Gastroesophageal sphincter (tissue), 4 donors: ENCODE data around the gene TRIO. TPM values are rescaled to one million over a fixed set of nuclear protein-coding genes. Genes with fewer than 3 reads are reported as not detected.

Experiments used
- ATAC-seq: fragments of 150-250 bp; one replicate; pipeline ENCODE4 v1.9.1; 2016; ENCODE audit warnings: mild to moderate bottlenecking, moderate library complexity
- H3K27ac ChIP-seq, 4 donors: fragments of 200-600 bp; sonication (generic) in 3 of 4; 1 replicate in 3 of 4; 2 replicates in 1 of 4; pipeline ENCODE4 v1.5.1; 2016 to 2019
- H3K27me3 ChIP-seq: fragments of 200-600 bp; sonication (generic); one replicate; pipeline ENCODE4 v1.5.1; 2019
- H3K36me3 ChIP-seq, 2 donors: fragments of 200-600 bp; sonication (generic); one replicate each; pipeline ENCODE4 v1.5.1; 2019; ENCODE audit warnings: control low read depth in 1 of 2
- H3K4me1 ChIP-seq, 3 donors: fragments of 200-600 bp; sonication (generic); 1 replicate in 2 of 3; 2 replicates in 1 of 3; pipeline ENCODE4 v1.5.1; 2016 to 2019; ENCODE audit warnings: control low read depth in 2 of 3
- H3K4me3 ChIP-seq, 2 donors: fragments of 200-600 bp; sonication (generic); one replicate each; pipeline ENCODE4 v1.5.1; 2019; ENCODE audit warnings: mild to moderate bottlenecking in 1 of 2, moderate library complexity in 1 of 2
- H3K9me3 ChIP-seq, 3 donors: fragments of 200-600 bp; sonication (generic); one replicate each; pipeline ENCODE4 v1.5.1; 2017 to 2019; ENCODE audit warnings: control low read depth in 2 of 3
- EP300 ChIP-seq: sonication (generic); formaldehyde crosslinking; IDR thresholded peaks from one replicate; pipeline ENCODE4 v1.6.1; 2017; ENCODE audit warnings: antibody characterized with exemption, mild to moderate bottlenecking
- POLR2A ChIP-seq, 2 donors: fragments of 450-650 bp; IDR thresholded peaks; one replicate each; pipeline ENCODE4 v1.6.1; 2017; ENCODE audit warnings: antibody characterized with exemption in 2 of 2, mild to moderate bottlenecking in 2 of 2, moderate library complexity in 1 of 2
- POLR2AphosphoS5 ChIP-seq: sonication (generic); formaldehyde crosslinking; IDR thresholded peaks from one replicate; pipeline ENCODE4 v1.6.1; 2017; ENCODE audit warnings: antibody characterized with exemption
- WGBS, 2 donors: methylation state at CpG; one replicate each; pipeline ENCODE4 v1.1.5; 2018; ENCODE audit warnings: low coverage in 1 of 2; 5-methylcytosine and 5-hydroxymethylcytosine counted together
- total RNA-seq, 4 donors: library from RNA; depleted of rRNA; stranded (reverse); fragments of >200 nt; gene quantifications; one replicate each; pipeline ENCODE4 v1.1.0, GENCODE V29; 2016
- TF ChIP-seq, protein P1 (sequence below), 4 experiments: fragments of 200-600 bp in 2 of 4; fragments of 450-650 bp in 2 of 4; sonication (generic) in 1 of 4; IDR thresholded peaks; one replicate each; pipeline ENCODE4 v1.5.1; 2017 to 2019; ENCODE audit warnings: antibody characterized with exemption in 4 of 4, mild to moderate bottlenecking in 2 of 4, moderate library complexity in 2 of 4

TRIO gene
- total RNA-seq, 4 donors from 2014 or later = 69.2 to 257 (median 172) TPM

DNA sequence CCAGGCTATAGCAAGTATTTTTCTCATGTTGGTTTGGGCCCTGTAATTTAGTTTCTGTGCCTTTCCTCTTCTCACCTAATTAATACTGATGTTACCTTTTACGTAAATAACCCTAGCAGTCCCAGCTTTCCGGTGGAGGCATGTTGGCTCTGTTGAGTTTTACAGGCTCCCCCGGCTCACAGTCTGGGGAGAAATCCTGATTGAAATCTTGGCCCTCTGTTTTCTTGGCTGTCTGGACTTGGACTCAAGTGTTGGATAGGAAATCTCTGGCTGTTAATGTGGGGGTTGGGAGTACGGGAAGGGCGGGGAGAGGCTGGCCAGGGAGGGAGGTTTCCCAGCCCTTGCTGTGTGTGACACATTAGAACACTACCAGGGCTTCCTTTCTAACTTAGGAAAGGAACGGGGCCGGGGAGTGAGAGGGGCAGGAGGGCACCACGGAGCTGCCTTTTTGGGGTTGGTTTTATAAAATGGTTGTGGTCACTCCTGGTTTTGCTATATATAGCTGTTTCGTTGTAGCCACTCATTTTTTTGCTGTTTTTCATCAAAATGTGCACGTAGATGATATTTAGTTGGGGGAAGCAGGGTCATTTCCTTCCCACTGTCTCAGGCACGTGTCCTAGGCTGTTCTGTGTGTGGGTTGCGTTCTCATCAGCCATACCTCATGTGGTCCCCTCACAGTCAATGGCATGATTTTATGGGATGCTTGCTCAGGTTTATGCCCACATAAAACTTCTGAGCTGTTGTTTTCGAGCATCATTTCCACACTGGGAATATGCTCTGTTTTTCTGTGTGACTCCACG, 11.0 kb downstream of the TRIO start:
- Histone ChIP-seq H3K4me1 (peaks cover 35 to 99% (median 41%) of the 10 kb centered on the region in 3 donors), H3K27me3 (no peaks in the 10 kb centered on the region), H3K4me3 (peak overlapping the region in 1 of 2 donors; percentile 17), H3K36me3 (no peaks in the 10 kb centered on the region), H3K9me3 (no peaks in the 10 kb centered on the region), H3K27ac (peak overlapping the region; percentile 21 to 82 (median 76))
- WGBS, 2 donors = 13 to 16% methylated on average over 12 of the region's 14 CpGs
- peak; percentile 89 for ATAC-seq
- TF ChIP-seq POLR2AphosphoS5 (peak; percentile 91), EP300 (no peak)
- TF ChIP-seq, protein P1, sequence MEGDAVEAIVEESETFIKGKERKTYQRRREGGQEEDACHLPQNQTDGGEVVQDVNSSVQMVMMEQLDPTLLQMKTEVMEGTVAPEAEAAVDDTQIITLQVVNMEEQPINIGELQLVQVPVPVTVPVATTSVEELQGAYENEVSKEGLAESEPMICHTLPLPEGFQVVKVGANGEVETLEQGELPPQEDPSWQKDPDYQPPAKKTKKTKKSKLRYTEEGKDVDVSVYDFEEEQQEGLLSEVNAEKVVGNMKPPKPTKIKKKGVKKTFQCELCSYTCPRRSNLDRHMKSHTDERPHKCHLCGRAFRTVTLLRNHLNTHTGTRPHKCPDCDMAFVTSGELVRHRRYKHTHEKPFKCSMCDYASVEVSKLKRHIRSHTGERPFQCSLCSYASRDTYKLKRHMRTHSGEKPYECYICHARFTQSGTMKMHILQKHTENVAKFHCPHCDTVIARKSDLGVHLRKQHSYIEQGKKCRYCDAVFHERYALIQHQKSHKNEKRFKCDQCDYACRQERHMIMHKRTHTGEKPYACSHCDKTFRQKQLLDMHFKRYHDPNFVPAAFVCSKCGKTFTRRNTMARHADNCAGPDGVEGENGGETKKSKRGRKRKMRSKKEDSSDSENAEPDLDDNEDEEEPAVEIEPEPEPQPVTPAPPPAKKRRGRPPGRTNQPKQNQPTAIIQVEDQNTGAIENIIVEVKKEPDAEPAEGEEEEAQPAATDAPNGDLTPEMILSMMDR (IDR thresholded peaks at IDR 0.05) = no peak

DNA sequence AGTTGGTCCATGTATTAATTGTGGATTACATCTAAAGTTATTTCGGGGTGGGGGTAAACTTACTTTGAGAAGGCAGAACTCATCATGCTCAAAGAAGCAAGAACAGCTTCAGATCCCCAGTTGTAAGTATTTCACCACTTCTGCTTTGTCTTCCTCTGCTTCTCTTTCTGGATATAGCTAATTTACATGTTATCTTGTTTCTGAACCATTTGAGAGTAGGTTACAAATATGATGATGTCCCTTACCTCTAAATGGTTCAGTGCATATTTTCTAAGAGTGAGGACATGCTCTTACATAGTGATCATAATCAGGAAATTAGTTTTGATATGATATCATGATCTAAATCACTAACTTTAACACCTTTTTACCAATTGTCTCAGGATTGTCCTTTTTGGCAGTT, 11.9 kb downstream of the TRIO start:
- 58 to 100% methylated on average over 1 of the region's 1 CpG for WGBS, 2 donors
- no peaks in the 10 kb centered on the region for H3K36me3 ChIP-seq
- H3K4me1 ChIP-seq = peaks cover 29 to 99% (median 35%) of the 10 kb centered on the region in 3 donors
- no peaks in the 10 kb centered on the region for H3K9me3 ChIP-seq
- H3K27me3 ChIP-seq = no peaks in the 10 kb centered on the region
- H3K27ac ChIP-seq = peak overlapping the region; percentile 21 to 82 (median 76)
- no peak for ATAC-seq
- no peak overlapping the region for H3K4me3 ChIP-seq
- TF ChIP-seq, protein P1 (IDR thresholded peaks at IDR 0.05) = no peak
- TF ChIP-seq POLR2A (IDR thresholded peaks at IDR 0.05) (no peak), EP300 (no peak), POLR2AphosphoS5 (no peak)

DNA sequence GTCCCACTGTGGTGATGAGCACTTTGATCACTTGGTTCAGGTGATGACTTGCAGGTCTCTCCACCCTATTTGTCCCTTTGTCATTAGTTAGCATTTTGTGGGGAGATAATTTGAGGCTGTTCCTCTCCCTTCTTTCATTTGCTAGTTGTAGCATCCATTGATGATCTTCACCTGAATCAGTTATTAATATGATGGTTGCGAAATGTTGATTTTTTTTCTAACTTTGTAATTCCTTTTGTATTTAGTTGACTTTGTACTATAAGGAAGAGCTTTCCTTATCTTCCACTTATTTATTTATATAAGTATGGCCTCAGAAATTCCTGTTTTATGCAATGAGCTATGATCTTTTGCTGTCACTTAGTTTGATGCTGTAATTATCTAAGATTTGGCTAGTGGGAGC, 12.6 kb downstream of the TRIO start:
- 100% methylated on average over 1 of the region's 1 CpG for WGBS, 2 donors
- Histone ChIP-seq H3K9me3 (no peaks in the 10 kb centered on the region), H3K36me3 (no peaks in the 10 kb centered on the region), H3K27me3 (no peaks in the 10 kb centered on the region), H3K4me1 (peaks cover 29 to 99% (median 38%) of the 10 kb centered on the region in 3 donors), H3K27ac (peak overlapping the region in 2 of 4 donors; percentile 82 to 83), H3K4me3 (no peak overlapping the region)
- ATAC-seq = no peak
- TF ChIP-seq POLR2A (IDR thresholded peaks at IDR 0.05) (no peak), POLR2AphosphoS5 (no peak), EP300 (no peak)
- TF ChIP-seq, protein P1 (IDR thresholded peaks at IDR 0.05) = no peak

DNA sequence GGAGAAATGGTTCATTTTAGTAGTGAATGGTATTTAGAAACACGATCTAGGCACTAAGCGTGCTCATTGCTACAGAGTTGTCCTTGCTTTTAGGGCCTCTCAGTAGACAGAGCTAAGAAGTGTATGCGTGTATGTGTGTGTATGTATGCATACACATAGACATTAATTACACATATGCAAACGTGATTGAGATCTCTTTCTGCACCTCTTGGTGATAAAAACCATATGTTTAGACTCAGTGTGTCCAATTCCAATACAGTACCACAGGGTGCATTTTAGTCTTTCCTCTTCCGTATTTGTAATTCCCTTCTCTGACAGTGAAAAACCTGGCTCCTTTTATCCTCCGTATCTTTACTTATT, 13.1 kb downstream of the TRIO start:
- H3K36me3 ChIP-seq = no peaks in the 10 kb centered on the region
- 15 to 20% methylated on average over 5 to 6 of the region's 6 CpGs for WGBS, 2 donors
- peak overlapping the region; percentile 24 to 31 for H3K4me3 ChIP-seq
- H3K27ac ChIP-seq = peak overlapping the region; percentile 78 to 83 (median 82)
- no peak for ATAC-seq
- TF ChIP-seq POLR2AphosphoS5 (no peak), EP300 (no peak), POLR2A (IDR thresholded peaks at IDR 0.05) (no peak)
- TF ChIP-seq, protein P1 (IDR thresholded peaks at IDR 0.05) = no peak
- no peaks in the 10 kb centered on the region for H3K9me3 ChIP-seq
- peaks cover 29 to 99% (median 40%) of the 10 kb centered on the region in 3 donors for H3K4me1 ChIP-seq
- H3K27me3 ChIP-seq = no peaks in the 10 kb centered on the region
